ENCODE results near the gene DOK6. TPM values are rescaled to one million over a fixed set of nuclear protein-coding genes. Genes with fewer than 3 reads are reported as not detected.

DOK6 gene
- 3.2 and 9.0 TPM in 2 replicates for total RNA-seq

GRCh38 chr18:69400253-69400975 is at the start of gene DOK6:
Gene DOK6 (plus strand): TSS chr18:69400888.

Measured in bronchial smooth muscle cell (primary cell).